H1 (cell line): Measurements from ENCODE around the gene NUP205. TPM values are rescaled to one million over a fixed set of nuclear protein-coding genes. Genes with fewer than 3 reads are reported as not detected.

ENCODE experiments used
- CTCF ChIA-PET: fragments of 300-600 bp; sonication (Branson Sonifier 250); formaldehyde crosslinking; loops from one replicate; lab custom pipeline; 2021; ENCODE audit not compliant: partially characterized antibody; lab: Charles Lee
- POLR2A ChIA-PET: fragments of 300-600 bp; sonication (Branson Sonifier 250); formaldehyde crosslinking; loops from one replicate; lab custom pipeline; 2021; ENCODE audit warnings: inconsistent platforms; ENCODE audit not compliant: partially characterized antibody; lab: Charles Lee
- DNase-seq, 2 experiments: peaks; one replicate each; pipeline versions ENCODE4 v3.0.0 to v3.0.0-alpha.2; 2010 to 2022; ENCODE audit warnings: low spot score in 2 of 2, low read depth in 1 of 2, mixed read lengths in 1 of 2
- FAIRE-seq: peaks from 2 replicates; lab custom pipeline; 2011; peaks lifted over from hg19 to GRCh38; lab: Jason Lieb, UNC
- H2AFZ ChIP-seq: 2 replicates; pipeline ENCODE4 v1.8.1; 2012; ENCODE audit warnings: low read length, inconsistent platforms
- H2AK5ac ChIP-seq: 2 replicates; pipeline ENCODE4 v1.6.1; 2013; ENCODE audit warnings: low read depth, low read length
- H2BK120ac ChIP-seq: replicated peaks from 2 replicates; pipeline ENCODE3; 2013; ENCODE audit warnings: low read depth, low read length, inconsistent platforms
- H2BK12ac ChIP-seq: 2 replicates; pipeline ENCODE4 v1.6.1; 2013; ENCODE audit warnings: low read depth, low read length
- H2BK15ac ChIP-seq: 2 replicates; pipeline ENCODE4 v1.6.1; 2013; ENCODE audit warnings: low read length
- H2BK20ac ChIP-seq: 2 replicates; pipeline ENCODE4 v1.6.1; 2013; ENCODE audit warnings: low read length
- H2BK5ac ChIP-seq: 2 replicates; pipeline ENCODE4 v1.6.1; 2013; ENCODE audit warnings: low read depth, low read length
- H3K14ac ChIP-seq: 2 replicates; pipeline ENCODE4 v1.6.1; 2013; ENCODE audit warnings: inconsistent platforms; ENCODE audit not compliant: insufficient read length
- H3K18ac ChIP-seq: 2 replicates; pipeline ENCODE4 v1.6.1; 2013; ENCODE audit warnings: low read length; ENCODE audit errors: extremely low read depth
- H3K23ac ChIP-seq: 2 replicates; pipeline ENCODE4 v1.6.1; 2013; ENCODE audit warnings: inconsistent platforms; ENCODE audit not compliant: insufficient read length
- H3K23me2 ChIP-seq: 2 replicates; pipeline ENCODE4 v1.6.1; 2013; ENCODE audit warnings: low read depth, low read length
- H3K27ac ChIP-seq: 2 replicates; pipeline ENCODE4 v1.6.1; 2011; ENCODE audit warnings: low read depth, low read length, inconsistent platforms
- H3K27me3 ChIP-seq, 4 experiments: replicated peaks in 1 of 4; 1 replicate in 1 of 4; 2 replicates in 3 of 4; pipeline versions ENCODE4 v1.6.1 to v1.8.1; 2011 to 2013; ENCODE audit warnings: low read length in 3 of 4, mild to moderate bottlenecking in 3 of 4, inconsistent platforms in 2 of 4, mixed read lengths in 2 of 4, moderate library complexity in 1 of 4; ENCODE audit not compliant: control insufficient read depth in 3 of 4, insufficient read depth in 3 of 4; ENCODE audit errors: extremely low read depth in 1 of 4
- H3K36me3 ChIP-seq, 4 experiments: 2 replicates each; pipeline versions ENCODE4 v1.6.1 to v1.8.1; 2011 to 2013; ENCODE audit warnings: mild to moderate bottlenecking in 4 of 4, low read length in 3 of 4, moderate library complexity in 2 of 4, control low read depth in 1 of 4, inconsistent platforms in 1 of 4; ENCODE audit not compliant: insufficient read depth in 4 of 4, control insufficient read depth in 2 of 4
- H3K4ac ChIP-seq: replicated peaks from 2 replicates; pipeline ENCODE3; 2013; ENCODE audit warnings: low read length, low read depth, mixed read lengths, inconsistent platforms; ENCODE audit not compliant: insufficient read length
- H3K4me1 ChIP-seq, 4 experiments: replicated peaks in 1 of 4; 1 replicate in 1 of 4; 2 replicates in 3 of 4; pipeline versions ENCODE4 v1.6.1 to v1.8.1; 2011 to 2013; ENCODE audit warnings: low read length in 3 of 4, inconsistent platforms in 2 of 4, mixed read lengths in 1 of 4; ENCODE audit not compliant: insufficient read depth in 4 of 4, control insufficient read depth in 3 of 4
- H3K4me2 ChIP-seq, 2 experiments: 2 replicates each; pipeline versions ENCODE4 v1.6.1 to v1.8.1; 2011 to 2013; ENCODE audit warnings: low read depth in 2 of 2, low read length in 2 of 2, control low read depth in 1 of 2, inconsistent platforms in 1 of 2, mild to moderate bottlenecking in 1 of 2; ENCODE audit not compliant: insufficient read depth in 1 of 2
- H3K4me3 ChIP-seq, 4 experiments: fragments of 200-600, 300-600 bp in 1 of 4; sonication (generic), shearing (Covaris generic), sonication (Bioruptor Twin) in 1 of 4; 2 replicates each; pipeline versions ENCODE4 v1.5.1 to v1.8.1; 2011 to 2016; ENCODE audit warnings: low read length in 4 of 4, low read depth in 3 of 4, control low read depth in 2 of 4, inconsistent platforms in 2 of 4, mild to moderate bottlenecking in 2 of 4, mixed read lengths in 1 of 4, moderate library complexity in 1 of 4; ENCODE audit not compliant: insufficient read depth in 2 of 4; ENCODE audit errors: extremely low read depth in 1 of 4
- H3K56ac ChIP-seq: replicated peaks from 2 replicates; pipeline ENCODE3; 2013; ENCODE audit warnings: low read depth, mild to moderate bottlenecking, mixed read lengths, low read length, inconsistent platforms; ENCODE audit not compliant: insufficient read length
- H3K79me1 ChIP-seq: 2 replicates; pipeline ENCODE4 v1.6.1; 2013; ENCODE audit warnings: low read depth, low read length, control low read depth
- H3K79me2 ChIP-seq, 2 experiments: 2 replicates each; pipeline versions ENCODE4 v1.6.1 to v1.8.1; 2012 to 2013; ENCODE audit warnings: low read length in 2 of 2, mild to moderate bottlenecking in 2 of 2, inconsistent platforms in 1 of 2; ENCODE audit not compliant: insufficient read depth in 2 of 2, control insufficient read depth in 1 of 2
- H3K9ac ChIP-seq, 4 experiments: replicated peaks in 1 of 4; 1 replicate in 1 of 4; 2 replicates in 3 of 4; pipeline versions ENCODE4 v1.6.1 to v1.8.1; 2011 to 2013; ENCODE audit warnings: low read depth in 3 of 4, low read length in 3 of 4, control low read depth in 2 of 4, mild to moderate bottlenecking in 2 of 4, moderate library complexity in 2 of 4, inconsistent platforms in 1 of 4; ENCODE audit errors: extremely low read depth in 1 of 4
- H3K9me3 ChIP-seq, 2 experiments: 2 replicates each; pipeline versions ENCODE4 v1.6.1 to v1.8.1; 2012 to 2013; ENCODE audit warnings: mild to moderate bottlenecking in 2 of 2, moderate library complexity in 2 of 2, control low read depth in 1 of 2, inconsistent platforms in 1 of 2, low read depth in 1 of 2, low read length in 1 of 2, mixed read lengths in 1 of 2; ENCODE audit not compliant: insufficient read depth in 2 of 2
- H4K20me1 ChIP-seq, 2 experiments: replicated peaks in 1 of 2; 2 replicates each; pipeline versions ENCODE3 to v1.8.1; 2011 to 2013; ENCODE audit warnings: inconsistent platforms in 2 of 2, low read length in 2 of 2, mild to moderate bottlenecking in 1 of 2; ENCODE audit not compliant: insufficient read depth in 2 of 2, control insufficient read depth in 1 of 2
- H4K5ac ChIP-seq: 2 replicates; pipeline ENCODE4 v1.6.1; 2013; ENCODE audit warnings: low read length, low read depth, mixed read lengths, inconsistent platforms; ENCODE audit not compliant: insufficient read length
- H4K8ac ChIP-seq: 2 replicates; pipeline ENCODE4 v1.8.0; 2013; ENCODE audit warnings: mild to moderate bottlenecking, moderate library complexity, low read length, inconsistent platforms; ENCODE audit not compliant: insufficient read depth; ENCODE audit errors: extremely low read depth
- H4K91ac ChIP-seq: replicated peaks from 2 replicates; pipeline ENCODE3; 2013; ENCODE audit warnings: low read length, mixed read lengths, inconsistent platforms; ENCODE audit not compliant: insufficient read length
- CEBPB ChIP-seq: IDR thresholded peaks from 2 replicates; pipeline ENCODE4 v1.6.1; 2012; ENCODE audit warnings: low read depth, low read length
- KDM5A ChIP-seq: fragments of 200-600 bp; IDR thresholded peaks from 2 replicates; pipeline ENCODE4 v1.7.1; 2012; ENCODE audit warnings: mild to moderate bottlenecking, low read length, inconsistent platforms, mixed read lengths
- NANOG ChIP-seq: IDR thresholded peaks from 2 replicates; pipeline ENCODE4 v1.6.1; 2011; ENCODE audit warnings: low read length, low read depth, mild to moderate bottlenecking, inconsistent platforms; ENCODE audit not compliant: insufficient read depth, poor library complexity, severe bottlenecking
- POU5F1 ChIP-seq: IDR thresholded peaks from 2 replicates; pipeline ENCODE4 v1.6.1; 2011; ENCODE audit warnings: low read depth, mild to moderate bottlenecking, low read length, moderate library complexity
- RAD21 ChIP-seq, 2 experiments: IDR thresholded peaks in 1 of 2; conservative IDR thresholded peaks in 1 of 2; 2 replicates each; pipeline ENCODE4 v1.6.1; 2011; ENCODE audit warnings: low read depth in 2 of 2, low read length in 2 of 2, improper control_type of control experiment in 1 of 2, inconsistent platforms in 1 of 2, mild to moderate bottlenecking in 1 of 2, moderate library complexity in 1 of 2
- TBP ChIP-seq: IDR thresholded peaks from 2 replicates; pipeline ENCODE4 v1.6.1; 2011; ENCODE audit warnings: low read depth, low read length, improper control_type of control experiment
- WGBS, 2 experiments: shearing (Covaris generic) in 1 of 2; methylation state at CpG; one replicate each; pipeline versions ENCODE4 v1.1.6 to v1.1.7; 2013 to 2015; ENCODE audit warnings: low lambda C conversion rate in 2 of 2, mixed read lengths in 2 of 2, inconsistent platforms in 1 of 2, low coverage in 1 of 2, missing lambda C conversion rate in 1 of 2; ENCODE audit not compliant: insufficient replicate concordance in 2 of 2, insufficient coverage in 1 of 2, insufficient read length in 1 of 2; ENCODE audit errors: extremely low coverage in 1 of 2, missing lambda C conversion rate in 1 of 2; 5-methylcytosine and 5-hydroxymethylcytosine counted together
- polyA plus RNA-seq, 7 experiments: library from polyadenylated mRNA; depleted of rRNA in 3 of 7; stranded (reverse) in 5 of 7; unstranded in 2 of 7; fragments of >200 nt in 5 of 7; fragments of 200-250 nt in 2 of 7; gene quantifications; 1 replicate in 5 of 7; 2 replicates in 1 of 7; 4 replicates in 1 of 7; pipeline versions ENCODE4 v1.2.1 to v1.2.3, GENCODE V29; 2011 to 2013; ENCODE audit warnings: missing spikeins in 2 of 7, mixed read lengths in 2 of 7
- total RNA-seq: library from RNA; stranded (reverse); fragmentation: NEBNext Ultra II Directional; extraction: Animal tissue kit (Norgen Biotek cat#: 25700); gene quantifications from 2 replicates; pipeline ENCODE4 v1.2.1, GENCODE V29; 2021

NUP205 gene
- total and polyA plus RNA-seq, 2 of the 8 experiments (the other 6 are each of a cell fraction or from before 2014, with no cell fraction given): 148 to 216 TPM

DNA sequence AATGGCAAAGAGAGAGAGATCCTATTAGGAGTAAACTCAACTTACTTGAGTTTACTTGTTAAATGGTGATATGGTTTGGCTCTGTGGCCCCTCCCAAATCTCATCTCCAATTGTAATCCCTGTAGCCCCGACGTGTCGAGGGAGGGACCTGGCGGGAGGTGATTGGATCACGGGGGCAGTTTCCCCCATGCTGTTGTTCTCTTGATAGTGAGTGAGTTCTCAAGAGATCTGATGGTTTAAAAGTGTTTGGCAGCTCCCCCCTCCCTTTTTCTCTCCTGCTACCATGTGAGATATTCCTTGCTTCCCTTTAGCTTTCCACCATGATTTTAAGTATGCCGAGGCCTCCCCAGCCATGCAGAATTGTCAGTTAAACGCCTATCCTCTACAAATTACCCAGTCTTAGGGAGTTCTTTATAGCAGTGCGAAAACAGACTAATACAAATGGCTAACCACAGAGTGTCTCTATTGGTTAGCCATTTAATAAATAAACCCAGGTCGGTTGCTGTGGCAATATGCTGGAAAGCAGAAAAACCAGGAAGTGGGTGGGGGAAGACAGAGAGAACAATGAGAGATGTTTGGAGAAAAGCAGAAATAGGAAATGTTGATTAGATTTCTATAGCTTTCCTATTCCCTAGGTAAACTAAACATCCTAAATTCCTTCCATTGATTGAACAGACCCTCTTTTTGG lies 101.6 kb downstream of the NUP205 start:
- POLR2A ChIA-PET: interaction anchor here (1.3 to 1.5 kb wide), 2 partner anchors 97 to 101 kb away, joined by 3 read pairs; no protein-coding TSS in a partner anchor
- 82% methylated on average over 9 of the region's 9 CpGs; no CpG with 5 or more reads in 1 of the 2 experiments for WGBS, 2 experiments
- Histone ChIP-seq H3K36me3 (no peaks in the 10 kb centered on the region), H3K18ac (no peak overlapping the region), H4K20me1 (no peaks in the 10 kb centered on the region), H2BK120ac (no peak overlapping the region), H3K4me3 (no peak overlapping the region), H2BK15ac (no peak overlapping the region), H2BK5ac (no peak overlapping the region), H4K91ac (no peak overlapping the region), H3K14ac (no peak overlapping the region), H3K4me1 (no peaks in the 10 kb centered on the region; a peak in 2 of 7 replicates), H4K8ac (no peak overlapping the region), H3K79me1 (no peaks in the 10 kb centered on the region), H2AK5ac (no peak overlapping the region), H3K27me3 (no peaks in the 10 kb centered on the region), H3K56ac (no peak overlapping the region), H2BK20ac (no peak overlapping the region), H3K9me3 (no peaks in the 10 kb centered on the region), H3K4ac (no peak overlapping the region), H3K9ac (no peak overlapping the region), H2AFZ (peak overlapping the region; percentile 13; the same call in 1 of the 2 replicates), H3K23me2 (peaks cover 2% of the 10 kb centered on the region; the same call in 1 of the 2 replicates), H3K4me2 (no peak overlapping the region), H2BK12ac (no peak overlapping the region), H4K5ac (no peak overlapping the region), H3K23ac (no peak overlapping the region), H3K79me2 (peaks cover 0 to 19% of the 10 kb centered on the region in 2 experiments; a peak in 3 of 4 replicates), H3K27ac (no peak overlapping the region)
- FAIRE-seq (no peak), DNase-seq (no peak)
- no peak for TF ChIP-seq TBP
- no peak for TF ChIP-seq RAD21 (IDR thresholded peaks at IDR 0.05 in 1 of 2, conservative IDR thresholded peaks at IDR 0.05 in 1 of 2; ENCODE audit: low read depth in 2 of 2, low read length in 2 of 2)
- no peak for TF ChIP-seq KDM5A
- TF ChIP-seq POU5F1: no peak
- TF ChIP-seq CEBPB: no peak
- TF ChIP-seq NANOG: no peak
- CTCF ChIA-PET: interaction anchor here (0.6 to 5.8 kb wide), 6 partner anchors 13 to 1680 kb away, joined by 3 to 55 read pairs (median 16); no protein-coding TSS in a partner anchor
